HFF-Myc (cell line): ENCODE data around the gene IPCEF1.
A peak's percentile ranks its signal among the peaks of the same experiment; 100 is the strongest.

Experiments
- DNase-seq: peaks from one replicate; pipeline ENCODE4 v3.0.0-alpha.2; 2011; ENCODE audit warnings: low read depth; ENCODE audit errors: extremely low read depth
- H3K4me3 ChIP-seq: replicated peaks from 2 replicates; pipeline ENCODE4 v1.5.1; 2011; ENCODE audit warnings: low read depth, mild to moderate bottlenecking, control low read depth, low read length
- TF ChIP-seq, protein P1 (sequence below): IDR thresholded peaks from 2 replicates; pipeline ENCODE4 v1.5.1; 2012; ENCODE audit warnings: mild to moderate bottlenecking, low read depth, low read length, control low read depth; ENCODE audit errors: missing control alignments

The IPCEF1 gene

DNA sequence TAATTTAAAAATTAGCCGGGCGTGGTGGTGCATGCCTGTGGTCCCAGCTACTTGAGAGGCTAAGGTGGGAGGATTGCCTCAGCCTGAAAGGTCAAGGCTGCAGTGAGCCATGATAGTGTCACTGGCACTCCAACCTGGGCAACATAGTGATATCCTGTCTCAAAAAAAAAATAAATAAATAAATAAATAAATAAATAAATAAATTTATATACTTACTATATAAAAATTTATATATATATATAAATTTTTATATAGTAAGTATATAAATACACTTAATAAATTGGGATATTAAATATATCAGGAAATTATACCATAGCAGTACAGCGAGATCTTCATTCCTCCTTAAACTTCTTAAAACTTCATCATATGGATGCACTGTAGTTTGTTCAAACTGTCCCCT lies 23.0 kb upstream of the IPCEF1 start:
- no peak for DNase-seq
- TF ChIP-seq, protein P1, sequence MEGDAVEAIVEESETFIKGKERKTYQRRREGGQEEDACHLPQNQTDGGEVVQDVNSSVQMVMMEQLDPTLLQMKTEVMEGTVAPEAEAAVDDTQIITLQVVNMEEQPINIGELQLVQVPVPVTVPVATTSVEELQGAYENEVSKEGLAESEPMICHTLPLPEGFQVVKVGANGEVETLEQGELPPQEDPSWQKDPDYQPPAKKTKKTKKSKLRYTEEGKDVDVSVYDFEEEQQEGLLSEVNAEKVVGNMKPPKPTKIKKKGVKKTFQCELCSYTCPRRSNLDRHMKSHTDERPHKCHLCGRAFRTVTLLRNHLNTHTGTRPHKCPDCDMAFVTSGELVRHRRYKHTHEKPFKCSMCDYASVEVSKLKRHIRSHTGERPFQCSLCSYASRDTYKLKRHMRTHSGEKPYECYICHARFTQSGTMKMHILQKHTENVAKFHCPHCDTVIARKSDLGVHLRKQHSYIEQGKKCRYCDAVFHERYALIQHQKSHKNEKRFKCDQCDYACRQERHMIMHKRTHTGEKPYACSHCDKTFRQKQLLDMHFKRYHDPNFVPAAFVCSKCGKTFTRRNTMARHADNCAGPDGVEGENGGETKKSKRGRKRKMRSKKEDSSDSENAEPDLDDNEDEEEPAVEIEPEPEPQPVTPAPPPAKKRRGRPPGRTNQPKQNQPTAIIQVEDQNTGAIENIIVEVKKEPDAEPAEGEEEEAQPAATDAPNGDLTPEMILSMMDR, result no peak
- no peak overlapping the region for H3K4me3 ChIP-seq

DNA sequence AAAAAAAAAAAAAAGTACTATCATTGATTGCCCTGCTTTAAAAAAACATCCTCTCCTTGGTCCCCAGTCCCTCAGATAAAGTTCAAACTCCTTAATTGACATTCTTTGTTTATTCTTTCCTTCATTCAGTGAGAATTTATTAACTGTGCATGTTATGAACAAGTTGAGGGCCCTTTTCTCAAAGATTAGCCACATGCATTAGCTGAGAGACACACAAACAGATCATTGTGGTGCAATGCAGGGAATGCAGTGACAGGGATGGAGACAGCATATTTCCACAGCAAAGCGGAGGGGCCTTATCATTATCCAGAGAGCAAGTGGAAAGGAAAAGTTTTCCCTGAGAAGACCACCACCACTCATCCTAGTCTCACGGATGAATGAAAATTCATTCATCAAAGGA lies 21.9 kb upstream of the IPCEF1 start:
- TF ChIP-seq, protein P1, result no peak
- no peak for DNase-seq
- no peak overlapping the region for H3K4me3 ChIP-seq

DNA sequence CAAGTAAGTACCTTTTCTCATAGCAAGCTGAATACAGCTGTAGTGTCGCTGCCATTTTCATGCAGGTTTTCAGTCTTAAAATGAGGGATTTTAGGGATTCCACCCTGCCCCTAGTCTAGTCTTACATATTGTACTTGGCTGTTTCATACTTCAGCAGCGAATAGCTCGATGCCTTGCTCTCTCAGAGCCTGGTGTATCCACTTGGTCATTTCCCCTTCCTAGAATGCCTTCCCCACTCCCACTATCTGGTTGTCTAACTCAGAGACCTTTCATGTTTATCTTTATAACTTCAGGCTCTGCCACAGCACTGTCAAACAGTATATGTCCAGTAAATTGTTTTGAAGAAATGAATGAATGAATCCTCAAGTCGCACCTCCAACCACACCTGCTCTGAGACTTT lies 21.1 kb upstream of the IPCEF1 start:
- TF ChIP-seq, protein P1, result no peak
- no peak for DNase-seq
- H3K4me3 ChIP-seq, result no peak overlapping the region

DNA sequence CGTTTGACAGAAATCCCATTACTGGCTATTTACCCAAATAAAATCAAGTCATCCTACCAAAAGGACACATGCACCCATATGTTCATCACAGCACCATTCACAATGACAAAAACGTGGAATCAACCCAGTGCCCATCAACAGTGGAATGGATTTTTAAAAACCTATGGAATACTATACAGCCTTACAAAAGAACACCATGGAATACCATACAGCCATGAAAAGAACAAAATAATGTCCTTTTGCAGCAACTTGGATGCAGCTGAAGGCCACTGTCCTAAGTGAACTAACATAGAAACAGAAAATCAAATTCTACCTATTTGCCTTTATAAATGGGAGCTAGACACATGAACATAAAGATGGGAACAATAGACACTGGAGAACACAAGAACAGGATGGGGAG lies 17.4 kb upstream of the IPCEF1 start:
- no peak overlapping the region for H3K4me3 ChIP-seq
- TF ChIP-seq, protein P1, result no peak
- DNase-seq, result no peak

DNA sequence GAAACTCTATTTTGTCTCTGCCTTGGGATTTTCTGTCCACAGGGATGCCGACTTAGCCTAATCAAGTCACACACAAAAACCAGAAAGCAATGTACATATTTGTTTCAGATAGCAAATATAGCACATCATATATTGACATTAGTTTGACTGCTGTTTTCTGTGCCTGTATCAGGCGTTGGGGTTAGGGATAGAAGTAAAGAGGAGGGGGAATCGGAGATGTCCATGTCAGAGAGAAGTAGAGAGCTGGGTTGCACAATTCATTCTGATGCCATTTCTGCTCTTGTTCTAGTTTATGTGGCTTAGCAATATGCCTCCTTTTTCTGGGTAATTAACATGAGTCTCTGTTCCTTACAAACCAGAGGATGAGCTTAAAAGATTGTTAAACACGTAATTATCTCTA lies 14.7 kb upstream of the IPCEF1 start:
- no peak overlapping the region for H3K4me3 ChIP-seq
- TF ChIP-seq, protein P1, result no peak
- DNase-seq, result no peak

DNA sequence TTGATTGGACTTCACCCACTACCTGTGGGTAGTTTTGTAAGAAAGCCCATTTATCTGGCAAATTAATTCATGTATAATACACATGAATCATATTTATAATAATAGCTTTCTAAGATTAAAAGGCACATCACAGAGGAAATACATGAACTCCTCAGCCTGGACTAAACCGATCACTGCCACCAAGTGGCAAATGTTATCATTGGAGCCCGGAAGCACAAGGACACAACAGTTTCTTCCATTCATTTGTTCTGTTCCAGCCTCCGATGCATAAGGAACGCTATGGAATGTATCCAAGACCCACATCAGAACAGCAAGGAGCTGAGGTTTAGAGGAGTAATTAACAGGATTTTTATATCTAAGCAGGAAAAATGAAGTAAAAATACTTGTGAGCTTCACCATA lies 13.9 kb upstream of the IPCEF1 start:
- TF ChIP-seq, protein P1, result peak; percentile 55
- peak; percentile 38 for DNase-seq
- no peak overlapping the region for H3K4me3 ChIP-seq
